WTC11 (cell line): ENCODE measurements around the gene SYN1. TPM values are rescaled to one million over a fixed set of nuclear protein-coding genes. Genes with fewer than 3 reads are reported as not detected.

Experiments
- ATAC-seq: fragments of 200-7000 bp; cut with Tn5 transposase; 2 replicates; pipeline ENCODE4 v1.10.0; 2021; ENCODE audit warnings: mild to moderate bottlenecking, moderate library complexity
- CTCF ChIA-PET: fragments of 300-600 bp; sonication (Branson Sonifier 250); formaldehyde crosslinking; loops from one replicate; lab custom pipeline; 2021; ENCODE audit warnings: antibody characterized with exemption; lab: Charles Lee
- POLR2A ChIA-PET: fragments of 350-600 bp; sonication (Branson Sonifier 250); formaldehyde crosslinking; loops from one replicate; lab custom pipeline; 2021; ENCODE audit warnings: antibody characterized with exemption; lab: Charles Lee
- DNase-seq: peaks from one replicate; pipeline ENCODE4 v3.0.0; 2021; ENCODE audit warnings: low spot score
- H3K27ac Mint-ChIP-seq: 2 replicates; pipeline ENCODE4 v1.8.0; 2021; ENCODE audit warnings: mixed read lengths
- H3K27me3 Mint-ChIP-seq: 2 replicates; pipeline ENCODE4 v1.8.0; 2021; ENCODE audit warnings: low read depth, mild to moderate bottlenecking, moderate library complexity, mixed read lengths
- H3K36me3 Mint-ChIP-seq: 2 replicates; pipeline ENCODE4 v1.8.0; 2021; ENCODE audit warnings: mixed read lengths
- H3K4me1 Mint-ChIP-seq: 2 replicates; pipeline ENCODE4 v1.8.0; 2022; ENCODE audit warnings: mixed read lengths
- H3K4me3 Mint-ChIP-seq: 2 replicates; pipeline ENCODE4 v1.8.0; 2021; ENCODE audit warnings: mild to moderate bottlenecking, moderate library complexity, mixed read lengths
- H3K9me3 Mint-ChIP-seq: 2 replicates; pipeline ENCODE4 v1.8.0; 2021; ENCODE audit warnings: mixed read lengths
- ATF1 ChIP-seq: sonication (generic); formaldehyde crosslinking; IDR thresholded peaks from 2 replicates; pipeline ENCODE4 v1.8.1; 2023; ENCODE audit warnings: mild to moderate bottlenecking, moderate library complexity, missing genetic modification reagents
- CTCF ChIP-seq: fragments of 200-600 bp; IDR thresholded peaks from 2 replicates; pipeline ENCODE4 v1.8.0; 2022; ENCODE audit warnings: antibody characterized with exemption
- EMX1 ChIP-seq: fragments of 250-450 bp; sonication (Bioruptor Pico); IDR thresholded peaks from 2 replicates; pipeline ENCODE4 v1.8.0; 2021; ENCODE audit warnings: mild to moderate bottlenecking
- ETV6 ChIP-seq: sonication (generic); formaldehyde crosslinking; IDR thresholded peaks from 2 replicates; pipeline ENCODE4 v1.8.1; 2022; ENCODE audit warnings: mild to moderate bottlenecking, missing genetic modification reagents
- FOXJ3 ChIP-seq: sonication (generic); formaldehyde crosslinking; IDR thresholded peaks from 2 replicates; pipeline ENCODE4 v1.9.0; 2021; ENCODE audit warnings: missing genetic modification reagents, mild to moderate bottlenecking, borderline replicate concordance
- FOXP1 ChIP-seq: sonication (generic); formaldehyde crosslinking; IDR thresholded peaks from 2 replicates; pipeline ENCODE4 v1.8.0; 2022; ENCODE audit warnings: missing genetic modification reagents, mild to moderate bottlenecking, moderate library complexity, borderline replicate concordance
- HMGA2 ChIP-seq: fragments of 250-450 bp; sonication (Bioruptor Pico); IDR thresholded peaks from 2 replicates; pipeline ENCODE4 v1.4.0; 2021; ENCODE audit warnings: mild to moderate bottlenecking, moderate library complexity
- JAZF1 ChIP-seq: fragments of 250-450 bp; sonication (Bioruptor Pico); IDR thresholded peaks from 2 replicates; pipeline ENCODE4 v1.9.0; 2021; ENCODE audit warnings: moderate library complexity, mild to moderate bottlenecking, inconsistent platforms
- NFYB ChIP-seq: sonication (generic); formaldehyde crosslinking; conservative IDR thresholded peaks from 2 replicates; pipeline ENCODE4 v1.8.0; 2022; ENCODE audit warnings: low read depth, missing genetic modification reagents
- NR3C1 ChIP-seq: sonication (generic); formaldehyde crosslinking; conservative IDR thresholded peaks from 2 replicates; pipeline ENCODE4 v1.8.1; 2023; ENCODE audit warnings: low read depth, mild to moderate bottlenecking, missing genetic modification reagents
- SMAD3 ChIP-seq: sonication (generic); formaldehyde crosslinking; IDR thresholded peaks from 2 replicates; pipeline ENCODE4 v1.8.0; 2022; ENCODE audit warnings: missing genetic modification reagents, mild to moderate bottlenecking, borderline replicate concordance
- SMAD4 ChIP-seq: sonication (generic); formaldehyde crosslinking; IDR thresholded peaks from 2 replicates; pipeline ENCODE4 v1.8.0; 2022; ENCODE audit warnings: mild to moderate bottlenecking, missing genetic modification reagents
- SOX15 ChIP-seq: fragments of 250-450 bp; sonication (Bioruptor Pico); IDR thresholded peaks from 2 replicates; pipeline ENCODE4 v1.9.0; 2021; ENCODE audit warnings: mild to moderate bottlenecking
- TP53 ChIP-seq: sonication (generic); formaldehyde crosslinking; IDR thresholded peaks from 2 replicates; pipeline ENCODE4 v1.8.1; 2023; ENCODE audit warnings: mild to moderate bottlenecking, missing genetic modification reagents
- ZBTB21 ChIP-seq: sonication (generic); formaldehyde crosslinking; IDR thresholded peaks from 2 replicates; pipeline ENCODE4 v1.8.1; 2023; ENCODE audit warnings: mild to moderate bottlenecking, missing genetic modification reagents, borderline replicate concordance
- ZNF138 ChIP-seq: sonication (generic); formaldehyde crosslinking; conservative IDR thresholded peaks from 2 replicates; pipeline ENCODE4 v1.8.1; 2022; ENCODE audit warnings: mild to moderate bottlenecking, moderate library complexity, missing genetic modification reagents
- ZNF219 ChIP-seq: sonication (generic); formaldehyde crosslinking; IDR thresholded peaks from 2 replicates; pipeline ENCODE4 v1.8.0; 2023; ENCODE audit warnings: missing genetic modification reagents, mild to moderate bottlenecking, borderline replicate concordance
- ZNF263 ChIP-seq: sonication (generic); formaldehyde crosslinking; IDR thresholded peaks from 2 replicates; pipeline ENCODE4 v1.8.1; 2022; ENCODE audit warnings: low read depth, mild to moderate bottlenecking, moderate library complexity, missing genetic modification reagents
- ZNF416 ChIP-seq: fragments of 250-450 bp; sonication (Bioruptor Pico); IDR thresholded peaks from 2 replicates; pipeline ENCODE4 v1.9.0; 2021; ENCODE audit warnings: mild to moderate bottlenecking, inconsistent platforms
- ZNF512 ChIP-seq: sonication (generic); formaldehyde crosslinking; IDR thresholded peaks from 2 replicates; pipeline ENCODE4 v1.8.1; 2022; ENCODE audit warnings: missing genetic modification reagents, borderline replicate concordance
- total RNA-seq: library from RNA; stranded (reverse); gene quantifications from 3 replicates; pipeline ENCODE4 v1.2.3, GENCODE V29; 2021
- TF ChIP-seq, protein P1 (sequence below): sonication (generic); formaldehyde crosslinking; IDR thresholded peaks from 2 replicates; pipeline ENCODE4 v1.8.0; 2022; ENCODE audit warnings: missing genetic modification reagents
- TF ChIP-seq, protein P2 (sequence below): sonication (generic); formaldehyde crosslinking; conservative IDR thresholded peaks from 2 replicates; pipeline ENCODE4 v1.8.1; 2022; ENCODE audit warnings: mild to moderate bottlenecking, missing genetic modification reagents
- TF ChIP-seq, protein P3 (sequence below): sonication (generic); formaldehyde crosslinking; conservative IDR thresholded peaks from 2 replicates; pipeline ENCODE4 v1.8.1; 2023; ENCODE audit warnings: mild to moderate bottlenecking, low read depth, missing genetic modification reagents, moderate library complexity

Gene SYN1
- total RNA-seq, 1 experiment from 2014 or later = 7.1 TPM

DNA sequence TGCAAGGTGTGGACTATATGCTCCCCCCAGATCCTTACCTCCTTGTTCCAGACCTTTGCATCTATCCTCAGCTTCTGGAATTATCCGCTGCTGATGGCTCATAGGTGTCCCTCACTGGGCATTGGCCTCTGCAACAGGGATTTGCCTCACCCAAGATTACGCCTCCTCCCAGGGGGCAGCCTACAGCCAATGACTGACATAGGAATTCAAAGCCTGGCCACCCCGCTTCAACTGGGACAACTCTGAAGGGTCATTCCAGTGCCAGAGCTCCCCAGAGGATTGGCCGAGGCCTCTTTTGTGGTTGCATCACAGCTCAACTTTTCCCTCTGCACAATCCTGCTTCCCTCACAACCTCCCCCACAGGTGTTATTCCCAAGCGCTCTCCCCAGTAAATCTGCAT is 5.0 kb downstream of the SYN1 start:
- peaks cover 5% of the 10 kb centered on the region for H3K9me3 Mint-ChIP-seq
- DNase-seq (no peak), ATAC-seq (no peak)
- TF ChIP-seq EMX1 (CRISPR knock-in tag) = no peak
- CTCF ChIA-PET = interaction anchor here (0.8 to 1.2 kb wide), 2 partner anchors 30 to 46 kb away, joined by 3 to 4 read pairs; no protein-coding TSS in a partner anchor
- no peak overlapping the region for H3K4me3 Mint-ChIP-seq
- POLR2A ChIA-PET = no interaction called here
- H3K4me1 Mint-ChIP-seq = peaks cover 5% of the 10 kb centered on the region
- H3K27ac Mint-ChIP-seq = no peak overlapping the region
- peaks cover 4% of the 10 kb centered on the region; the same call in 1 of the 2 replicates for H3K36me3 Mint-ChIP-seq
- peaks cover 17% of the 10 kb centered on the region for H3K27me3 Mint-ChIP-seq

GRCh38 chrX:47613082-47613481 is 6.6 kb downstream of the SYN1 start:
- ChIA-PET CTCF (no interaction called here), POLR2A (no interaction called here)
- H3K36me3 Mint-ChIP-seq = peaks cover 4% of the 10 kb centered on the region; the same call in 1 of the 2 replicates
- H3K4me3 Mint-ChIP-seq = no peak overlapping the region
- H3K27me3 Mint-ChIP-seq = peaks cover 7% of the 10 kb centered on the region
- no peak for DNase-seq
- ATAC-seq = no peak
- H3K4me1 Mint-ChIP-seq = peaks cover 16% of the 10 kb centered on the region
- no peak overlapping the region for H3K27ac Mint-ChIP-seq
- TF ChIP-seq SOX15 (CRISPR knock-in tag) (no peak), ETV6 (CRISPR knock-in tag) (no peak), ZNF416 (CRISPR knock-in tag) (no peak), ZNF219 (CRISPR knock-in tag) (no peak), FOXJ3 (CRISPR knock-in tag) (no peak), CTCF (no peak), NFYB (no peak), ZBTB21 (CRISPR knock-in tag) (no peak), EMX1 (CRISPR knock-in tag) (no peak), ZNF512 (CRISPR knock-in tag) (no peak), ZNF263 (CRISPR knock-in tag) (no peak), TP53 (CRISPR knock-in tag) (no peak)
- TF ChIP-seq, protein P1, sequence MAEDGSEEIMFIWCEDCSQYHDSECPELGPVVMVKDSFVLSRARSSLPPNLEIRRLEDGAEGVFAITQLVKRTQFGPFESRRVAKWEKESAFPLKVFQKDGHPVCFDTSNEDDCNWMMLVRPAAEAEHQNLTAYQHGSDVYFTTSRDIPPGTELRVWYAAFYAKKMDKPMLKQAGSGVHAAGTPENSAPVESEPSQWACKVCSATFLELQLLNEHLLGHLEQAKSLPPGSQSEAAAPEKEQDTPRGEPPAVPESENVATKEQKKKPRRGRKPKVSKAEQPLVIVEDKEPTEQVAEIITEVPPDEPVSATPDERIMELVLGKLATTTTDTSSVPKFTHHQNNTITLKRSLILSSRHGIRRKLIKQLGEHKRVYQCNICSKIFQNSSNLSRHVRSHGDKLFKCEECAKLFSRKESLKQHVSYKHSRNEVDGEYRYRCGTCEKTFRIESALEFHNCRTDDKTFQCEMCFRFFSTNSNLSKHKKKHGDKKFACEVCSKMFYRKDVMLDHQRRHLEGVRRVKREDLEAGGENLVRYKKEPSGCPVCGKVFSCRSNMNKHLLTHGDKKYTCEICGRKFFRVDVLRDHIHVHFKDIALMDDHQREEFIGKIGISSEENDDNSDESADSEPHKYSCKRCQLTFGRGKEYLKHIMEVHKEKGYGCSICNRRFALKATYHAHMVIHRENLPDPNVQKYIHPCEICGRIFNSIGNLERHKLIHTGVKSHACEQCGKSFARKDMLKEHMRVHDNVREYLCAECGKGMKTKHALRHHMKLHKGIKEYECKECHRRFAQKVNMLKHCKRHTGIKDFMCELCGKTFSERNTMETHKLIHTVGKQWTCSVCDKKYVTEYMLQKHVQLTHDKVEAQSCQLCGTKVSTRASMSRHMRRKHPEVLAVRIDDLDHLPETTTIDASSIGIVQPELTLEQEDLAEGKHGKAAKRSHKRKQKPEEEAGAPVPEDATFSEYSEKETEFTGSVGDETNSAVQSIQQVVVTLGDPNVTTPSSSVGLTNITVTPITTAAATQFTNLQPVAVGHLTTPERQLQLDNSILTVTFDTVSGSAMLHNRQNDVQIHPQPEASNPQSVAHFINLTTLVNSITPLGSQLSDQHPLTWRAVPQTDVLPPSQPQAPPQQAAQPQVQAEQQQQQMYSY (CRISPR knock-in tag) = no peak
- TF ChIP-seq, protein P2, sequence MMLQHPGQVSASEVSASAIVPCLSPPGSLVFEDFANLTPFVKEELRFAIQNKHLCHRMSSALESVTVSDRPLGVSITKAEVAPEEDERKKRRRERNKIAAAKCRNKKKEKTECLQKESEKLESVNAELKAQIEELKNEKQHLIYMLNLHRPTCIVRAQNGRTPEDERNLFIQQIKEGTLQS (CRISPR knock-in tag) = no peak
- H3K9me3 Mint-ChIP-seq = peaks cover 5% of the 10 kb centered on the region

DNA sequence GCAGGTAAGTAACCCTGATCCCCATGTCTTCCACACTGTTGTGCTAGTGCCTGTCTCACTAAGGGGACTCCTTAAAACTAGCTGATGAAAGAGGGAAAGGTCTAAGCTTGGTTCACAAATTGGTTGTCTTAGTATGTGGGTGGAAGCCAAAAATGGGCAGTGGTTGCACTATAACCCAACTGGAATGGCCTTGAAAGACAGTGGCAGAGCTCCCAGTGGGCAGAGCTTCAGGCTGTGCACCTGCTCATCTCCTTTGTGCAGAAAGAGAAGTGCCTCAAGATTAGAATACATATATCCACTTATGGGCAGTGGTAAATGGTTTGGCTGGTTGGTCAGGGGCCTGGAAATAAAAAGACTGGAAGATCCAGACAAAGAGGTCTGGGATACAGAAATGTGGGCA is 7.2 kb downstream of the SYN1 start:
- H3K27me3 Mint-ChIP-seq = peaks cover under 1% of the 10 kb centered on the region
- H3K9me3 Mint-ChIP-seq = peaks cover 5% of the 10 kb centered on the region
- CTCF ChIA-PET = no interaction called here

More for the DNA sequence above, 7.2 kb downstream of the SYN1 start:
- DNase-seq = no peak
- peaks cover 19% of the 10 kb centered on the region for H3K4me1 Mint-ChIP-seq
- H3K4me3 Mint-ChIP-seq = no peak overlapping the region
- TF ChIP-seq ATF1 (no peak), ZNF138 (no peak), FOXP1 (CRISPR knock-in tag) (no peak), JAZF1 (CRISPR knock-in tag) (no peak), NR3C1 (CRISPR knock-in tag) (no peak), ZNF416 (CRISPR knock-in tag) (no peak), FOXJ3 (CRISPR knock-in tag) (no peak), HMGA2 (CRISPR knock-in tag) (no peak), SMAD3 (CRISPR knock-in tag) (no peak), SMAD4 (CRISPR knock-in tag) (no peak)
- TF ChIP-seq, protein P3, sequence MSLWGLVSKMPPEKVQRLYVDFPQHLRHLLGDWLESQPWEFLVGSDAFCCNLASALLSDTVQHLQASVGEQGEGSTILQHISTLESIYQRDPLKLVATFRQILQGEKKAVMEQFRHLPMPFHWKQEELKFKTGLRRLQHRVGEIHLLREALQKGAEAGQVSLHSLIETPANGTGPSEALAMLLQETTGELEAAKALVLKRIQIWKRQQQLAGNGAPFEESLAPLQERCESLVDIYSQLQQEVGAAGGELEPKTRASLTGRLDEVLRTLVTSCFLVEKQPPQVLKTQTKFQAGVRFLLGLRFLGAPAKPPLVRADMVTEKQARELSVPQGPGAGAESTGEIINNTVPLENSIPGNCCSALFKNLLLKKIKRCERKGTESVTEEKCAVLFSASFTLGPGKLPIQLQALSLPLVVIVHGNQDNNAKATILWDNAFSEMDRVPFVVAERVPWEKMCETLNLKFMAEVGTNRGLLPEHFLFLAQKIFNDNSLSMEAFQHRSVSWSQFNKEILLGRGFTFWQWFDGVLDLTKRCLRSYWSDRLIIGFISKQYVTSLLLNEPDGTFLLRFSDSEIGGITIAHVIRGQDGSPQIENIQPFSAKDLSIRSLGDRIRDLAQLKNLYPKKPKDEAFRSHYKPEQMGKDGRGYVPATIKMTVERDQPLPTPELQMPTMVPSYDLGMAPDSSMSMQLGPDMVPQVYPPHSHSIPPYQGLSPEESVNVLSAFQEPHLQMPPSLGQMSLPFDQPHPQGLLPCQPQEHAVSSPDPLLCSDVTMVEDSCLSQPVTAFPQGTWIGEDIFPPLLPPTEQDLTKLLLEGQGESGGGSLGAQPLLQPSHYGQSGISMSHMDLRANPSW (CRISPR knock-in tag) = no peak
- POLR2A ChIA-PET = no interaction called here
- peaks cover 4% of the 10 kb centered on the region; the same call in 1 of the 2 replicates for H3K36me3 Mint-ChIP-seq
- ATAC-seq = no peak
- H3K27ac Mint-ChIP-seq = no peak overlapping the region
